Activated CD4-positive, alpha-beta T cell treated with anti-CD3 and anti-CD28 coated beads for 36 hours (primary cell): ENCODE results near the gene PDE2A. TPM values are rescaled to one million over a fixed set of nuclear protein-coding genes. Genes with fewer than 3 reads are reported as not detected.

Experiments
- ATAC-seq: fragments of 200-7000 bp; cut with Tn5 transposase; one replicate; pipeline ENCODE4 v1.10.0; 2021; ENCODE audit warnings: mild to moderate bottlenecking, moderate library complexity
- CTCF ChIA-PET: fragments of 350-600 bp; sonication (Branson Sonifier 250); formaldehyde crosslinking; loops from one replicate; lab custom pipeline; 2021; ENCODE audit warnings: antibody characterized with exemption; lab: Charles Lee
- POLR2A ChIA-PET: fragments of 350-600 bp; sonication (Branson Sonifier 250); formaldehyde crosslinking; loops from one replicate; lab custom pipeline; 2021; ENCODE audit warnings: antibody characterized with exemption, inconsistent platforms; lab: Charles Lee
- DNase-seq: peaks from one replicate; pipeline ENCODE4 v3.0.0-alpha.2; 2020
- H3K27ac Mint-ChIP-seq: one replicate; pipeline ENCODE4 v1.8.0; 2021; ENCODE audit warnings: mixed read lengths
- H3K27me3 Mint-ChIP-seq: one replicate; pipeline ENCODE4 v1.8.0; 2021; ENCODE audit warnings: mixed read lengths
- H3K36me3 Mint-ChIP-seq: one replicate; pipeline ENCODE4 v1.8.0; 2021; ENCODE audit warnings: low read depth, mixed read lengths
- H3K4me1 Mint-ChIP-seq: one replicate; pipeline ENCODE4 v1.8.0; 2021; ENCODE audit warnings: mixed read lengths
- H3K4me3 Mint-ChIP-seq: one replicate; pipeline ENCODE4 v1.8.0; 2021; ENCODE audit warnings: mild to moderate bottlenecking, moderate library complexity, mixed read lengths
- H3K9me3 Mint-ChIP-seq: one replicate; pipeline ENCODE4 v1.8.0; 2021; ENCODE audit warnings: low read depth, mixed read lengths
- intact Hi-C, 2 experiments: fragments of 100-400 bp; cut with DNase I in 1 of 2; cut with micrococcal nuclease in 1 of 2; formaldehyde crosslinking; loops; one replicate each; pipeline versions ENCODE4 v1.14.2 to v1.15.1; 2022 to 2024; cut with DNase I, micrococcal nuclease
- total RNA-seq, 2 experiments: library from RNA; stranded (reverse); gene quantifications; one replicate each; pipeline ENCODE4 v1.2.3, GENCODE V29; 2021

The PDE2A gene
- total RNA-seq, 2 experiments from 2014 or later, result 0.30 to 0.73 TPM

DNA sequence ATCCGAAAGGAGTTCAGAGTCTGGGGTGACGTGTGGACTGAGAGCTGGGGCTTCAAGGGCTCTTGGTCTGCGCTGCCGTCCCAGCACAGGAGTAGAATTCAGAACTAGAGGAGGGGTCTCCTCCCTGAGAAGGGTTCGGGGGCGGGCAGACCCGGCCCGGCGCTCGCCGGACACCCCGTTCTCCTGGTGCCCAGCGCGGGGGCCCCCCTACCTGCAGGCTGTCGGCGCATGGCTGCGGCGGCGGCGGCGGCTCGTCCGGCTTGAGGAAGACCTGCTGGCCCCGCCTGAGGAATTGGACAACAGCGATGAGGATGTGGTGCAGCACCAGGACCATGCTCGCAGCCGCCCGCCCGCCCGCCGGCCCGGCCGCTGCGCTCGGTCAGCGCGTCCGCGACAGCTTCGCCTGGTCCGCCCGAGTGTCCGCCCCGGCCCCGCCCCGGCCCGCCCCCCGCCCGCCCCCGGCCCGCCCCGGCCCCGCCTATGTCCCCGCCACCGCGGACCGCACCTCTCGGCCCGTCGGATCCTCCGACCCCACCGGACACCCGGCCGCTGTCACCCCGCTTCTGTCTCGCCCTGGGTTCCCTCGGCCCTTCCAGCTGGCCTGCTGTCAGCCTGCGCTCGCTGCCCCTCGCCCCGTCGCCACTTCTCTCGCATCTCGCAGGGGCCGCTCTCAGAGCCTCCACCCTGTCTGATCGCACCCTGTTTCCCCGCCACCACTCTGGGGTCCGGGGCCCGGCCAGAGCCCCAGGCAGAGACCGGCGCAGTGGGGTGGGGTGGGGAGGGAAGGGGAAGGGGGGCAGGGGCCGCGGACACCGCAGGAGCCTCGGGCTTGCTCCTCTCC lies 32.0 kb downstream of the PDE2A start:
- H3K9me3 Mint-ChIP-seq, result no peaks in the 10 kb centered on the region
- CTCF ChIA-PET, result interaction anchor here (0.6 to 2.6 kb wide), 9 partner anchors 27 to 222 kb away, joined by 3 to 10 read pairs (median 4); no protein-coding TSS in a partner anchor
- peak; percentile 28 for DNase-seq
- peak overlapping the region; percentile 34 for H3K4me3 Mint-ChIP-seq
- H3K27ac Mint-ChIP-seq, result no peak overlapping the region
- peak; percentile 28 for ATAC-seq
- H3K4me1 Mint-ChIP-seq, result no peaks in the 10 kb centered on the region
- peaks cover 4% of the 10 kb centered on the region for H3K27me3 Mint-ChIP-seq
- POLR2A ChIA-PET, result no interaction called here
- no peaks in the 10 kb centered on the region for H3K36me3 Mint-ChIP-seq
- intact Hi-C loops, result loop anchor here in 1 of 2 experiments (2.0 kb wide), 1 partner anchor 41 kb away; no protein-coding TSS in a partner anchor

GRCh38 chr11:72641522-72642042 lies 32.6 kb downstream of the PDE2A start:
- H3K4me3 Mint-ChIP-seq, result no peak overlapping the region
- no peaks in the 10 kb centered on the region for H3K36me3 Mint-ChIP-seq
- ChIA-PET POLR2A (no interaction called here), CTCF (interaction anchor here (0.6 to 1.9 kb wide), 3 partner anchors 54 to 222 kb away, joined by 3 to 7 read pairs (median 4); no protein-coding TSS in a partner anchor)
- intact Hi-C loops, result loop anchor here in 1 of 2 experiments (2.0 kb wide), 1 partner anchor 41 kb away; no protein-coding TSS in a partner anchor
- H3K4me1 Mint-ChIP-seq, result no peaks in the 10 kb centered on the region
- H3K27ac Mint-ChIP-seq, result no peak overlapping the region
- H3K27me3 Mint-ChIP-seq, result peaks cover 4% of the 10 kb centered on the region
- no peak for DNase-seq
- no peaks in the 10 kb centered on the region for H3K9me3 Mint-ChIP-seq
- no peak for ATAC-seq

DNA sequence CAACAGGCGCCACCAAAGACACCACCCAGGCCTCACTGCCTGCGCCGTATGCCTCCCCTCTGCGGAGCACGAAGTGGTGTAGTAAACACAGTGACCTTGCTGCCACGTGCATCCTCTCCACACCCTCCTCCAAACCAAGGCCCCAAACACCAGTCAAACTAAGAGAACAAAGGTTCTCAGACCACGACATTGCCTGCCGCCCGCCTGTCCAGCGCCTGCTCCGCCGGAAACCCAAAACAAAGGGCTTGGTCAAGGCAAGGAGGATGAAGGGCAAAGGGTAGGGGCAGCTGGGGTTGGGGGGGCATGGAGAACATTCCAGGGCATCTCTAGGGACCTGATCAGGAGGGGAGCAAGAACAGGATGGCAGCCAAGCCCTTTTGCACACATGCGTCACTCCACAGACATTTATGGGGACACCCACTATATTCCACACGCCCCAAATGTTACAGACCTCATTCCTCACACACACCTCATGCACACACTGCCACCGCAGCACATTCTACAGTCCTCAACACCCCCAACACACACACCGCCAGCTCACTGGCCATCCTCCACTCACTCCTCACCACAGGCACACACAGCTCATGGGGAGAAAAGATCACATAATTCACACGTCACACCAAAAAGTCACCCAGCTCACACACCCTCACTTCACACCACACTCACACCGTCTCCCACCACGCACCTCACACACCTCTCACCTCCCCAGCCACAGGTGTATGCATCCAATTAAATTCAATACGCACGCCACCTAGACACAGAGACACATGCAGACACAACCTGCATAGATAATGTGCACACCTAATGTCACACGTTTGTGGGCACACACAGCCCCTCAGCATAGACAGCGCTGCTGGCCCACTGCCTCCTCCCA lies 34.5 kb downstream of the PDE2A start:
- Mint-ChIP-seq H3K27me3 (peaks cover 7% of the 10 kb centered on the region), H3K4me1 (no peaks in the 10 kb centered on the region), H3K9me3 (no peaks in the 10 kb centered on the region), H3K36me3 (no peaks in the 10 kb centered on the region), H3K27ac (no peak overlapping the region), H3K4me3 (no peak overlapping the region)
- CTCF ChIA-PET, result interaction anchor here (0.6 to 0.9 kb wide), 2 partner anchors 9 to 168 kb away, joined by 3 read pairs; no protein-coding TSS in a partner anchor
- DNase-seq (no peak), ATAC-seq (no peak)
- POLR2A ChIA-PET, result no interaction called here
- intact Hi-C loops, result no loop called here

DNA sequence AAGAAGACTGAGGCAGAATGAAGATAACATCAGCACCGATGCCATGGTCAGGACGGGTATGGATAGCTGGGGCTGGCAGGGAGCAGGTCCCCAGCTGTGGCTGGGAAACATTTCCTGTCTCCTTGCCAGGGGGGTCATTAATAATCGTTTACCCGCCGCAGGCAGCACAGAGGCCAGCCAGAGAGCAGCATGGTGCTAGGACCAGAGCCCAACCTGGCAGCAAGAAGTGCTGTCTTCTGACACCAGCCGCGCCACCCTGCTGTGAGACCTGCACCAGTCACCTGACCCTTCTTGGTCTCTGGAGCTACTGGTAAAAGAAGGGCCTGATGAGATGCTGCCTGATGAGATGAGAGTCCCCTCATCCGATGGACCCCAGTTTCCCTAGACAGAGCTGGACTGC lies 36.3 kb downstream of the PDE2A start:
- no peak overlapping the region for H3K4me3 Mint-ChIP-seq
- peaks cover 2% of the 10 kb centered on the region for H3K27me3 Mint-ChIP-seq
- no peak overlapping the region for H3K27ac Mint-ChIP-seq
- POLR2A ChIA-PET, result no interaction called here
- intact Hi-C loops, result no loop called here
- no peaks in the 10 kb centered on the region for H3K4me1 Mint-ChIP-seq
- no peaks in the 10 kb centered on the region for H3K36me3 Mint-ChIP-seq
- DNase-seq, result no peak
- CTCF ChIA-PET, result interaction anchor here (0.8 to 2.4 kb wide), 4 partner anchors 30 to 51 kb away, joined by 3 to 8 read pairs (median 3); no protein-coding TSS in a partner anchor
- ATAC-seq, result no peak
- no peaks in the 10 kb centered on the region for H3K9me3 Mint-ChIP-seq

DNA sequence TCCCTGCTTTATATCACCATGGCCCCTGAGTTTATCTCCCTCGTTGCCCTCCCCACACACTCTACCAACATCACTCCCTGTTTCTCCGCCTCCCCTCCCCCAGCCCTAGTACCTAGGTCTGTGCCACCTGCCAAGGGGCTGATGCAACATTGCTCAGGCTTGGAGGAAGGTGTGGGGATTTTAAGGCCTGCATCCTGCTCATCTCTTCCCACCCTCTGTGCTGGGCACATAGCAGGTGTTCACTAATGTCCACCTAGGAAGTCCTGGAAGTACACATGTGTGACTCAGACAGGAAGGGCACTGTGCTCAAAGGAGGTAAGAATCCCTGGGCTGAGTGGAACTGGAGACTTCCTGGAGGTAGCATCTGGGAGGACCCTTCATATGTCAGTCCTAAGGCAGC lies 37.0 kb downstream of the PDE2A start:
- CTCF ChIA-PET, result interaction anchor here (0.6 to 2.4 kb wide), 3 partner anchors 51 to 165 kb away, joined by 3 to 8 read pairs (median 3); no protein-coding TSS in a partner anchor
- Mint-ChIP-seq H3K36me3 (no peaks in the 10 kb centered on the region), H3K27ac (peak overlapping the region; percentile 28), H3K4me1 (no peaks in the 10 kb centered on the region), H3K4me3 (no peak overlapping the region), H3K9me3 (no peaks in the 10 kb centered on the region), H3K27me3 (peaks cover 2% of the 10 kb centered on the region)
- DNase-seq, result no peak
- POLR2A ChIA-PET, result no interaction called here
- ATAC-seq, result no peak
- intact Hi-C loops, result no loop called here

GRCh38 chr11:72636376-72636775 lies 37.8 kb downstream of the PDE2A start:
- H3K4me3 Mint-ChIP-seq, result no peak overlapping the region
- peaks cover 2% of the 10 kb centered on the region for H3K27me3 Mint-ChIP-seq
- DNase-seq (no peak), ATAC-seq (no peak)
- intact Hi-C loops, result no loop called here
- ChIA-PET CTCF (interaction anchor here (1.0 to 2.4 kb wide), 5 partner anchors 10 to 164 kb away, joined by 3 to 8 read pairs (median 4); no protein-coding TSS in a partner anchor), POLR2A (no interaction called here)
- H3K27ac Mint-ChIP-seq, result no peak overlapping the region
- no peaks in the 10 kb centered on the region for H3K9me3 Mint-ChIP-seq
- no peaks in the 10 kb centered on the region for H3K36me3 Mint-ChIP-seq
- no peaks in the 10 kb centered on the region for H3K4me1 Mint-ChIP-seq

GRCh38 chr11:72635933-72636332 lies 38.3 kb downstream of the PDE2A start:
- CTCF ChIA-PET, result interaction anchor here (1.0 to 1.5 kb wide), 6 partner anchors 10 to 67 kb away, joined by 3 to 6 read pairs (median 4); no protein-coding TSS in a partner anchor
- Mint-ChIP-seq H3K27ac (no peak overlapping the region), H3K9me3 (no peaks in the 10 kb centered on the region), H3K4me3 (no peak overlapping the region), H3K36me3 (no peaks in the 10 kb centered on the region), H3K4me1 (no peaks in the 10 kb centered on the region), H3K27me3 (peaks cover 2% of the 10 kb centered on the region)
- ATAC-seq (no peak), DNase-seq (no peak)
- intact Hi-C loops, result no loop called here
- POLR2A ChIA-PET, result no interaction called here

DNA sequence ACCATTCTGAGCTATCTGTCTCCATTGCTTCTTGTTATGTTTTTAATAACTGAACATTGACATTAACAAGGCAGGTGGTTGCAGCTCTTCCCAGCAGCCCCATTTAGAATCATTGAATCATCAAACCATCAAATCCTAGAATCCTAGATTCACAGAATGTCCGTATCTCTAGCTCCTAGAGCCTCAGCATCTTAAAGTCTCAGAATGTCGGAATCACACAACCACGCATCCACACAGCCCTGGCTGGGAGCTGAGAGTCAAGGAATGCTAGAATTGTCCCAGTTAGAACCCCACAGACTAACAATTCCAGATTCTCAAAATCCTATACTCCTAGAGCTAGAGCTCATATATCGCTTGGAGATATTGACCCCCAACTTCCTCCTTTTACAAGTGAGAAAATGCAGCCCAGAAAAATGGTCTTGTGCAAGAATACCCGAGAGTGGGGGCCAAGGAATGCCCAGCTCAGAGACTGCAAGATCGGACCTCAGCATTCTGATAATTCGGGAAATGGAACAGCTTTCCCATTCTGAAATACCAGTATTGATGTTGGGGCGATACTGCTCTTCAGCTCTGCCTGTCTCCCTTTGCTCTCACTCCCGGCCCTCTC lies 38.8 kb downstream of the PDE2A start:
- POLR2A ChIA-PET, result no interaction called here
- no peaks in the 10 kb centered on the region for H3K4me1 Mint-ChIP-seq
- no peak overlapping the region for H3K27ac Mint-ChIP-seq
- peaks cover 2% of the 10 kb centered on the region for H3K27me3 Mint-ChIP-seq
- no peak for ATAC-seq
- H3K36me3 Mint-ChIP-seq, result no peaks in the 10 kb centered on the region
- CTCF ChIA-PET, result interaction anchor here (0.8 to 1.5 kb wide), 7 partner anchors 11 to 164 kb away, joined by 3 to 6 read pairs (median 4); no protein-coding TSS in a partner anchor
- H3K4me3 Mint-ChIP-seq, result no peak overlapping the region
- H3K9me3 Mint-ChIP-seq, result no peaks in the 10 kb centered on the region
- intact Hi-C loops, result no loop called here
- DNase-seq, result no peak

GRCh38 chr11:72634472-72635095 lies 39.6 kb downstream of the PDE2A start:
- H3K27ac Mint-ChIP-seq, result no peak overlapping the region
- no peak for ATAC-seq
- POLR2A ChIA-PET, result no interaction called here
- intact Hi-C loops, result no loop called here
- H3K36me3 Mint-ChIP-seq, result no peaks in the 10 kb centered on the region
- H3K9me3 Mint-ChIP-seq, result no peaks in the 10 kb centered on the region
- no peak for DNase-seq
- H3K4me1 Mint-ChIP-seq, result no peaks in the 10 kb centered on the region
- CTCF ChIA-PET, result interaction anchor here (0.8 to 1.4 kb wide), 4 partner anchors 43 to 163 kb away, joined by 3 to 6 read pairs (median 4); no protein-coding TSS in a partner anchor
- peaks cover 2% of the 10 kb centered on the region for H3K27me3 Mint-ChIP-seq
- no peak overlapping the region for H3K4me3 Mint-ChIP-seq

DNA sequence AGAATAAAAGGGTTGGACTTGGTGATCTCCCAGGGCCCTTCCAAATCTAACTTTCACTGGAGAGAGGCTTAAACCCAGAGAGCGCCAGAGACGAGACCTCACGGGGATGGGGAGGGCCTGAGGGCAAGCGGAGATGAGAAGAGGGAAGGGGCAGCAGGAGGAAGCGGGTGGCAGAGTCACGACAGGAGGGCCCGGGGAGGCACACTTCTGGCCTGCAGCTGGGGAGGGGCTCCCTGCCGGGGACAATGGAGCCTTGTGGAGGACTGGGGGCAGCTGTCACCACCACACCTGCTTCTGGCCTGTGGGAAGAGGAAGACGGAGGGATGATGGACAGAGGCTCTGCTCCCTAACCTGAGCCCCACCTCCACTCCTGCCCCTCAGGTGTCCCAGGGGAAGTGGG lies 40.2 kb downstream of the PDE2A start:
- ChIA-PET CTCF (no interaction called here), POLR2A (no interaction called here)
- ATAC-seq, result no peak
- no peak overlapping the region for H3K4me3 Mint-ChIP-seq
- peaks cover 2% of the 10 kb centered on the region for H3K27me3 Mint-ChIP-seq
- H3K36me3 Mint-ChIP-seq, result no peaks in the 10 kb centered on the region
- no peak overlapping the region for H3K27ac Mint-ChIP-seq
- no peaks in the 10 kb centered on the region for H3K9me3 Mint-ChIP-seq
- DNase-seq, result no peak
- H3K4me1 Mint-ChIP-seq, result no peaks in the 10 kb centered on the region
- intact Hi-C loops, result no loop called here
